Measurements from ENCODE around the gene SHISA9.

GRCh38 chr16:12998361-12999085, 97.1 kb downstream of the SHISA9 start:
- no peak for TF ChIP-seq CEBPB (IDR thresholded peaks at IDR 0.05; ENCODE audit: low read depth, low read length)
- TF ChIP-seq, protein P1, sequence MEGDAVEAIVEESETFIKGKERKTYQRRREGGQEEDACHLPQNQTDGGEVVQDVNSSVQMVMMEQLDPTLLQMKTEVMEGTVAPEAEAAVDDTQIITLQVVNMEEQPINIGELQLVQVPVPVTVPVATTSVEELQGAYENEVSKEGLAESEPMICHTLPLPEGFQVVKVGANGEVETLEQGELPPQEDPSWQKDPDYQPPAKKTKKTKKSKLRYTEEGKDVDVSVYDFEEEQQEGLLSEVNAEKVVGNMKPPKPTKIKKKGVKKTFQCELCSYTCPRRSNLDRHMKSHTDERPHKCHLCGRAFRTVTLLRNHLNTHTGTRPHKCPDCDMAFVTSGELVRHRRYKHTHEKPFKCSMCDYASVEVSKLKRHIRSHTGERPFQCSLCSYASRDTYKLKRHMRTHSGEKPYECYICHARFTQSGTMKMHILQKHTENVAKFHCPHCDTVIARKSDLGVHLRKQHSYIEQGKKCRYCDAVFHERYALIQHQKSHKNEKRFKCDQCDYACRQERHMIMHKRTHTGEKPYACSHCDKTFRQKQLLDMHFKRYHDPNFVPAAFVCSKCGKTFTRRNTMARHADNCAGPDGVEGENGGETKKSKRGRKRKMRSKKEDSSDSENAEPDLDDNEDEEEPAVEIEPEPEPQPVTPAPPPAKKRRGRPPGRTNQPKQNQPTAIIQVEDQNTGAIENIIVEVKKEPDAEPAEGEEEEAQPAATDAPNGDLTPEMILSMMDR (conservative IDR thresholded peaks at IDR 0.05; ENCODE audit: low read depth, low read length): no peak
- no peak for TF ChIP-seq RFX5 (IDR thresholded peaks at IDR 0.05; ENCODE audit: low read depth, low read length)
- TF ChIP-seq, protein P2, sequence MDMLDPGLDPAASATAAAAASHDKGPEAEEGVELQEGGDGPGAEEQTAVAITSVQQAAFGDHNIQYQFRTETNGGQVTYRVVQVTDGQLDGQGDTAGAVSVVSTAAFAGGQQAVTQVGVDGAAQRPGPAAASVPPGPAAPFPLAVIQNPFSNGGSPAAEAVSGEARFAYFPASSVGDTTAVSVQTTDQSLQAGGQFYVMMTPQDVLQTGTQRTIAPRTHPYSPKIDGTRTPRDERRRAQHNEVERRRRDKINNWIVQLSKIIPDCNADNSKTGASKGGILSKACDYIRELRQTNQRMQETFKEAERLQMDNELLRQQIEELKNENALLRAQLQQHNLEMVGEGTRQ (IDR thresholded peaks at IDR 0.05; ENCODE audit: low read depth, low read length): no peak
- no peak for TF ChIP-seq POLR2A (IDR thresholded peaks at IDR 0.05; ENCODE audit: low read depth, low read length)
- TF ChIP-seq RCOR1 (IDR thresholded peaks at IDR 0.05; ENCODE audit: insufficient replicate concordance, low read length): no peak
